ENCODE measurements around the gene PLCD4.
A peak's percentile ranks its signal among the peaks of the same experiment; 100 is the strongest.

PLCD4 gene

GRCh38 chr2:218671097-218671653 is 63.5 kb downstream of the PLCD4 start:
- DNase-seq, result no peak

- peak; percentile 89 for DNase-seq
Measured at GRCh38 chr2:218671654-218672566, 64.2 kb downstream of the PLCD4 start, which contains the start of the genes RNF25 and STK36. TSS of gene RNF25 (minus strand) at chr2:218672002. CDS start at chr2:218671970, 32 bp downstream. TSS of gene STK36 (plus strand) at chr2:218672086. CDS start at chr2:218672830, 744 bp downstream.

- DNase-seq, result no peak
Measured at GRCh38 chr2:218679119-218679518, 71.4 kb downstream of the PLCD4 start.

GRCh38 chr2:218680061-218680460 is 72.4 kb downstream of the PLCD4 start:
- no peak for DNase-seq
